ENCODE measurements around the gene C1QTNF6. TPM values are rescaled to one million over a fixed set of nuclear protein-coding genes. Genes with fewer than 3 reads are reported as not detected.
A peak's percentile ranks its signal among the peaks of the same experiment; 100 is the strongest.

Gene C1QTNF6
- 1 to 10 TPM; 3.7 to 4.2 TPM for total RNA-seq
- 1 to 10 TPM; 3.1 to 4.5 TPM for polyA plus RNA-seq

DNA sequence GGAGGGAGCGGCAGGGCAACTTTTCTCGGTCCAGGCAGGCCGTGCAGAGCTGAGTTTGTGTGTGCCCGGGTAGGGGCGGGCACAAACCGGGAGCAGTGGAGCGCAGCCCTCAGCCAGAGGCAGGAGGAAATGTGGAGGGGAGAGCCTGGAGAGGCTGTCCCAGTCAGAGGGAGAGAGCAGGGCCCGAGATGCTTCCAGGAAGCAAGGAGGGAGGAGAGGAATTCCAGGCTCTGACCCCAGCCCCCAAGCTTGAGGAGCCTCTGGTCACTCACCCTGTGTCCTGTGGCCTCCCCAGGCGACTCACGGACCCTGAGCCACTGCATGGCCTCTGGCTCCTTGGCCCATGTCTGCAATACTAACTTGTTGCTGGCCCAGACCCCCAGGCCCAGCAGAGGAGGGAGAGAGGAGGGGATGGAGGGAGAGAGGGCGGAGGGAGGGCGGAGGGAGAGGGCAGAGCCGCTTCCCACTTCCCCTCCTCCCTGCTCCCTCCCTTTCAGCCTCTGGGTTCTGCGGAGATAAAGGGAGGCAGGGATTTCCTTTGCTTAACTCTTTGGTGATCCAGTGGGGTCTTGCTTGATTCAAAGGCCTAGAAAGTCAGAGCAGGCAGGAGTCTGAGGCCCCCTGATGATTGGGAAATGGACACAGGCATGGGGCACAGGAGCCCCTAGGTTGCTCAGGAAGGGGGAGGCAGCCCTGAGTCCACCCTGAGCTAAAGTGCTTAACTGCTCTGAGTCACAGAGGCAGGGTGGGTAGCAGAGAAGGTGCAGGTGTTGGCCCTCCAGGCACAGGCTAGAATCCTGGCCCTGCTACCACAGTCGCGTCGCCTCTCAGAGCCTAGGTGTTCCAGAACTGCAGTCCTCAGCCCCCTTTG, at the start of gene C1QTNF6:
Gene C1QTNF6, minus strand, starts transcription at position 357 of the 871 bp plus-strand sequence. Its CDS starts 34 bp downstream, at position 323.
- no peak for DNase-seq (ENCODE audit: low spot score)
- WGBS = 61% methylated on average over 17 of the region's 17 CpGs
- Histone ChIP-seq H3K9me3 (ENCODE audit: control insufficient read depth in 4 of 4, low read length in 3 of 4) (no peaks in the 10 kb centered on the region), H3K4me3 (ENCODE audit: low read depth in 1 of 3, low read length in 3 of 3) (no peak within 1 kb of the TSS), H3K4me1 (ENCODE audit: control insufficient read depth in 4 of 4, insufficient read depth in 4 of 4, low read length in 3 of 4) (peaks cover 4 to 15% (median 8%) of the 10 kb centered on the region in 4 donors), H3K36me3 (ENCODE audit: control insufficient read depth in 4 of 4, insufficient read depth in 3 of 4, low read depth in 1 of 4, low read length in 3 of 4) (peaks cover 0 to 4% (median 0%) of the 10 kb centered on the region in 4 donors), H3K27ac (ENCODE audit: low read depth in 1 of 2, low read length in 2 of 2) (peak within 1 kb of the TSS; percentile 76 to 84), H3K9ac (ENCODE audit: low read depth in 1 of 2, low read length in 2 of 2) (peak within 1 kb of the TSS in 1 of 2 donors; percentile 28), H3K27me3 (ENCODE audit: control insufficient read depth in 4 of 4, insufficient read depth in 4 of 4, low read length in 3 of 4) (no peaks in the 10 kb centered on the region)
- TF ChIP-seq, protein P1, sequence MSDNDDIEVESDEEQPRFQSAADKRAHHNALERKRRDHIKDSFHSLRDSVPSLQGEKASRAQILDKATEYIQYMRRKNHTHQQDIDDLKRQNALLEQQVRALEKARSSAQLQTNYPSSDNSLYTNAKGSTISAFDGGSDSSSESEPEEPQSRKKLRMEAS (IDR thresholded peaks at IDR 0.05) = no peak
- TF ChIP-seq RXRA (IDR thresholded peaks at IDR 0.05) = peak; percentile 76 to 88
- TF ChIP-seq FOXA2 (IDR thresholded peaks at IDR 0.05) = no peak
- TF ChIP-seq, protein P2, sequence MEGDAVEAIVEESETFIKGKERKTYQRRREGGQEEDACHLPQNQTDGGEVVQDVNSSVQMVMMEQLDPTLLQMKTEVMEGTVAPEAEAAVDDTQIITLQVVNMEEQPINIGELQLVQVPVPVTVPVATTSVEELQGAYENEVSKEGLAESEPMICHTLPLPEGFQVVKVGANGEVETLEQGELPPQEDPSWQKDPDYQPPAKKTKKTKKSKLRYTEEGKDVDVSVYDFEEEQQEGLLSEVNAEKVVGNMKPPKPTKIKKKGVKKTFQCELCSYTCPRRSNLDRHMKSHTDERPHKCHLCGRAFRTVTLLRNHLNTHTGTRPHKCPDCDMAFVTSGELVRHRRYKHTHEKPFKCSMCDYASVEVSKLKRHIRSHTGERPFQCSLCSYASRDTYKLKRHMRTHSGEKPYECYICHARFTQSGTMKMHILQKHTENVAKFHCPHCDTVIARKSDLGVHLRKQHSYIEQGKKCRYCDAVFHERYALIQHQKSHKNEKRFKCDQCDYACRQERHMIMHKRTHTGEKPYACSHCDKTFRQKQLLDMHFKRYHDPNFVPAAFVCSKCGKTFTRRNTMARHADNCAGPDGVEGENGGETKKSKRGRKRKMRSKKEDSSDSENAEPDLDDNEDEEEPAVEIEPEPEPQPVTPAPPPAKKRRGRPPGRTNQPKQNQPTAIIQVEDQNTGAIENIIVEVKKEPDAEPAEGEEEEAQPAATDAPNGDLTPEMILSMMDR (IDR thresholded peaks at IDR 0.05; ENCODE audit: low read depth, low read length, missing input control) = no peak
- TF ChIP-seq RAD21 (IDR thresholded peaks at IDR 0.05) = peak in 1 of 2 donors; percentile 2
- no peak for TF ChIP-seq JUND (IDR thresholded peaks at IDR 0.05)
- TF ChIP-seq FOXA1 (IDR thresholded peaks at IDR 0.05) = no peak
- TF ChIP-seq, protein P3, sequence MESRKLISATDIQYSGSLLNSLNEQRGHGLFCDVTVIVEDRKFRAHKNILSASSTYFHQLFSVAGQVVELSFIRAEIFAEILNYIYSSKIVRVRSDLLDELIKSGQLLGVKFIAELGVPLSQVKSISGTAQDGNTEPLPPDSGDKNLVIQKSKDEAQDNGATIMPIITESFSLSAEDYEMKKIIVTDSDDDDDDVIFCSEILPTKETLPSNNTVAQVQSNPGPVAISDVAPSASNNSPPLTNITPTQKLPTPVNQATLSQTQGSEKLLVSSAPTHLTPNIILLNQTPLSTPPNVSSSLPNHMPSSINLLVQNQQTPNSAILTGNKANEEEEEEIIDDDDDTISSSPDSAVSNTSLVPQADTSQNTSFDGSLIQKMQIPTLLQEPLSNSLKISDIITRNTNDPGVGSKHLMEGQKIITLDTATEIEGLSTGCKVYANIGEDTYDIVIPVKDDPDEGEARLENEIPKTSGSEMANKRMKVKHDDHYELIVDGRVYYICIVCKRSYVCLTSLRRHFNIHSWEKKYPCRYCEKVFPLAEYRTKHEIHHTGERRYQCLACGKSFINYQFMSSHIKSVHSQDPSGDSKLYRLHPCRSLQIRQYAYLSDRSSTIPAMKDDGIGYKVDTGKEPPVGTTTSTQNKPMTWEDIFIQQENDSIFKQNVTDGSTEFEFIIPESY (IDR thresholded peaks at IDR 0.05) = no peak
- TF ChIP-seq NR2F2 (IDR thresholded peaks at IDR 0.05) = peak; percentile 93
- TF ChIP-seq TAF1 (conservative IDR thresholded peaks at IDR 0.05) = no peak
- peak; percentile 42 for TF ChIP-seq SP1 (IDR thresholded peaks at IDR 0.05)
- no peak for TF ChIP-seq HNF4G (IDR thresholded peaks at IDR 0.05)
- TF ChIP-seq, protein P4, sequence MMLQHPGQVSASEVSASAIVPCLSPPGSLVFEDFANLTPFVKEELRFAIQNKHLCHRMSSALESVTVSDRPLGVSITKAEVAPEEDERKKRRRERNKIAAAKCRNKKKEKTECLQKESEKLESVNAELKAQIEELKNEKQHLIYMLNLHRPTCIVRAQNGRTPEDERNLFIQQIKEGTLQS (IDR thresholded peaks at IDR 0.05) = no peak
- no peak for TF ChIP-seq GABPA (IDR thresholded peaks at IDR 0.05 in 1 of 2, conservative IDR thresholded peaks at IDR 0.05 in 1 of 2)
- TF ChIP-seq, protein P5, sequence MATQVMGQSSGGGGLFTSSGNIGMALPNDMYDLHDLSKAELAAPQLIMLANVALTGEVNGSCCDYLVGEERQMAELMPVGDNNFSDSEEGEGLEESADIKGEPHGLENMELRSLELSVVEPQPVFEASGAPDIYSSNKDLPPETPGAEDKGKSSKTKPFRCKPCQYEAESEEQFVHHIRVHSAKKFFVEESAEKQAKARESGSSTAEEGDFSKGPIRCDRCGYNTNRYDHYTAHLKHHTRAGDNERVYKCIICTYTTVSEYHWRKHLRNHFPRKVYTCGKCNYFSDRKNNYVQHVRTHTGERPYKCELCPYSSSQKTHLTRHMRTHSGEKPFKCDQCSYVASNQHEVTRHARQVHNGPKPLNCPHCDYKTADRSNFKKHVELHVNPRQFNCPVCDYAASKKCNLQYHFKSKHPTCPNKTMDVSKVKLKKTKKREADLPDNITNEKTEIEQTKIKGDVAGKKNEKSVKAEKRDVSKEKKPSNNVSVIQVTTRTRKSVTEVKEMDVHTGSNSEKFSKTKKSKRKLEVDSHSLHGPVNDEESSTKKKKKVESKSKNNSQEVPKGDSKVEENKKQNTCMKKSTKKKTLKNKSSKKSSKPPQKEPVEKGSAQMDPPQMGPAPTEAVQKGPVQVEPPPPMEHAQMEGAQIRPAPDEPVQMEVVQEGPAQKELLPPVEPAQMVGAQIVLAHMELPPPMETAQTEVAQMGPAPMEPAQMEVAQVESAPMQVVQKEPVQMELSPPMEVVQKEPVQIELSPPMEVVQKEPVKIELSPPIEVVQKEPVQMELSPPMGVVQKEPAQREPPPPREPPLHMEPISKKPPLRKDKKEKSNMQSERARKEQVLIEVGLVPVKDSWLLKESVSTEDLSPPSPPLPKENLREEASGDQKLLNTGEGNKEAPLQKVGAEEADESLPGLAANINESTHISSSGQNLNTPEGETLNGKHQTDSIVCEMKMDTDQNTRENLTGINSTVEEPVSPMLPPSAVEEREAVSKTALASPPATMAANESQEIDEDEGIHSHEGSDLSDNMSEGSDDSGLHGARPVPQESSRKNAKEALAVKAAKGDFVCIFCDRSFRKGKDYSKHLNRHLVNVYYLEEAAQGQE (IDR thresholded peaks at IDR 0.05) = peak; percentile 25
- TF ChIP-seq YY1 (IDR thresholded peaks at IDR 0.05) = no peak
- TF ChIP-seq HNF4A (conservative IDR thresholded peaks at IDR 0.05) = no peak
- no peak for TF ChIP-seq EGR1 (IDR thresholded peaks at IDR 0.05; ENCODE audit: low read depth in 2 of 2)
